Keratinocyte (primary cell): Measurements from ENCODE around the gene YEATS4.

Experiments
- CTCF ChIP-seq, 3 experiments: IDR thresholded peaks in 1 of 3; conservative IDR thresholded peaks in 1 of 3; optimal IDR thresholded peaks in 1 of 3; 2 replicates in 2 of 3; 3 replicates in 1 of 3; pipeline versions ENCODE3 to v1.5.1; 2011; ENCODE audit warnings: low read length in 3 of 3, mild to moderate bottlenecking in 3 of 3, moderate library complexity in 2 of 3, control low read depth in 1 of 3, inconsistent platforms in 1 of 3; ENCODE audit not compliant: insufficient read depth in 2 of 3; ENCODE audit errors: extremely low read depth in 1 of 3
- EZH2 ChIP-seq: IDR thresholded peaks from one replicate; pipeline ENCODE4 v1.6.1; 2012; ENCODE audit warnings: inconsistent platforms, mild to moderate bottlenecking, low read length, moderate library complexity

- no peak for TF ChIP-seq CTCF (optimal IDR thresholded peaks at IDR 0.05 in 1 of 3, IDR thresholded peaks at IDR 0.05 in 1 of 3, conservative IDR thresholded peaks at IDR 0.05 in 1 of 3; ENCODE audit: extremely low read depth in 1 of 3, insufficient read depth in 2 of 3, low read length in 3 of 3)
- TF ChIP-seq EZH2: no peak
Measured at GRCh38 chr12:69324797-69325466, 34.6 kb upstream of the YEATS4 start.
